GM20000 (cell line): Measurements from ENCODE around the gene PSMA6.
A peak's percentile ranks its signal among the peaks of the same experiment; 100 is the strongest.
"Not testable (repeated sequence)": the region's sequence is repeated elsewhere in the genome, so short reads cannot be mapped to it uniquely, and the experiment has no call there.

Source experiments
- DNase-seq: peaks from one replicate; pipeline ENCODE4 v3.0.0; 2012; ENCODE audit warnings: low spot score
- TF ChIP-seq, protein P1 (sequence below): IDR thresholded peaks from 2 replicates; pipeline ENCODE4 v1.5.1; 2012; ENCODE audit warnings: mild to moderate bottlenecking, control low read depth; ENCODE audit errors: extremely low read depth, missing control alignments

Gene PSMA6

DNA sequence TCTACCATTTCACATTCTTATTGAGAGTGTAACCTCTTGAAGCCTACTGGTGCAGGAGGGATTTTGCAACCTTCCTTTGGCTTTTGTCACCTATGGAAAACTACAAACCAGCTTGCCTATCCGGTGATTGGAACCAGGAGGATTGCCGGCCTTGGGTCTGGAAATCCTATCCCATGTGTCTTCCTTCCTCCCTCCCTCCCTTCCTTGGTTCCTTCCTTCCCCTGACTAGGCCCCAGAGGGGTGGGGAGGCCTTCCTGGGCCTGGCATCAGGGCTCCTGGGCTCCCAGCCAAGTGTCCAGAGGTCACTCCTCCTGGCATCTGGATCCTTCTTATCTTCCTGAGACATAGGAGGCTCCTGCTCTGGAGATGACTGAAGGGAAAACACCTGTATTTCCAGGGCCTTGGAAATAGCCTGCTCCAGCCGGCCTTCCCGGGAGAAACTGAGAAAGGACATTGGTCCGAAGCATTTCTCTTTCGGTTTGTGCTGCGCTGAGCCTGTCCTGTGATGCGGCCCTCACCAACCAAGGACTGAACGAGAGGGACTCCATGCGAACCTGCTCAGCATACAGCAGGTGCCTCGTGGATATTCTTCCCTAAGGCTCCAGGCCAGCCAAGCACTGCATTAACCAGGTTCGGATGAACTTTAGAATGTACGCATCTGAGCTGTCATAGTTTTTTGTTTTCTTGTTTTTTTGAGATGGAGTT, 43.4 kb downstream of the PSMA6 start:
- TF ChIP-seq, protein P1, sequence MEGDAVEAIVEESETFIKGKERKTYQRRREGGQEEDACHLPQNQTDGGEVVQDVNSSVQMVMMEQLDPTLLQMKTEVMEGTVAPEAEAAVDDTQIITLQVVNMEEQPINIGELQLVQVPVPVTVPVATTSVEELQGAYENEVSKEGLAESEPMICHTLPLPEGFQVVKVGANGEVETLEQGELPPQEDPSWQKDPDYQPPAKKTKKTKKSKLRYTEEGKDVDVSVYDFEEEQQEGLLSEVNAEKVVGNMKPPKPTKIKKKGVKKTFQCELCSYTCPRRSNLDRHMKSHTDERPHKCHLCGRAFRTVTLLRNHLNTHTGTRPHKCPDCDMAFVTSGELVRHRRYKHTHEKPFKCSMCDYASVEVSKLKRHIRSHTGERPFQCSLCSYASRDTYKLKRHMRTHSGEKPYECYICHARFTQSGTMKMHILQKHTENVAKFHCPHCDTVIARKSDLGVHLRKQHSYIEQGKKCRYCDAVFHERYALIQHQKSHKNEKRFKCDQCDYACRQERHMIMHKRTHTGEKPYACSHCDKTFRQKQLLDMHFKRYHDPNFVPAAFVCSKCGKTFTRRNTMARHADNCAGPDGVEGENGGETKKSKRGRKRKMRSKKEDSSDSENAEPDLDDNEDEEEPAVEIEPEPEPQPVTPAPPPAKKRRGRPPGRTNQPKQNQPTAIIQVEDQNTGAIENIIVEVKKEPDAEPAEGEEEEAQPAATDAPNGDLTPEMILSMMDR = no peak
- no peak for DNase-seq

DNA sequence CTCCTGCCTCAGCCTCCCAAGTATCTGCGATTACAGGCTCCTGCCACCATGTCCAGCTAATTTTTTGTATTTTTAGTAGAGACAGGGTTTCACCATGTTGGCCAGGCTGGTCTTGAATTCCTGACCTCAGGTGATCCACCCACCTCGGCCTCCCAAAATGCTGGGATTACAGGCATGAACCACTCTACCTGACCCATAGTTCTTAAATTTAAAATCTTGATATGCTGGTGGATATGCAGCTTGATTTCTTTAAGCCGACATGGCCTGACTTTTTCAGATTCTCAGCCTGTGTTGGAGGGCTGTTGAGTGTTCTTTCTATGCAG, 44.0 kb downstream of the PSMA6 start:
- not testable (repeated sequence) for DNase-seq

DNA sequence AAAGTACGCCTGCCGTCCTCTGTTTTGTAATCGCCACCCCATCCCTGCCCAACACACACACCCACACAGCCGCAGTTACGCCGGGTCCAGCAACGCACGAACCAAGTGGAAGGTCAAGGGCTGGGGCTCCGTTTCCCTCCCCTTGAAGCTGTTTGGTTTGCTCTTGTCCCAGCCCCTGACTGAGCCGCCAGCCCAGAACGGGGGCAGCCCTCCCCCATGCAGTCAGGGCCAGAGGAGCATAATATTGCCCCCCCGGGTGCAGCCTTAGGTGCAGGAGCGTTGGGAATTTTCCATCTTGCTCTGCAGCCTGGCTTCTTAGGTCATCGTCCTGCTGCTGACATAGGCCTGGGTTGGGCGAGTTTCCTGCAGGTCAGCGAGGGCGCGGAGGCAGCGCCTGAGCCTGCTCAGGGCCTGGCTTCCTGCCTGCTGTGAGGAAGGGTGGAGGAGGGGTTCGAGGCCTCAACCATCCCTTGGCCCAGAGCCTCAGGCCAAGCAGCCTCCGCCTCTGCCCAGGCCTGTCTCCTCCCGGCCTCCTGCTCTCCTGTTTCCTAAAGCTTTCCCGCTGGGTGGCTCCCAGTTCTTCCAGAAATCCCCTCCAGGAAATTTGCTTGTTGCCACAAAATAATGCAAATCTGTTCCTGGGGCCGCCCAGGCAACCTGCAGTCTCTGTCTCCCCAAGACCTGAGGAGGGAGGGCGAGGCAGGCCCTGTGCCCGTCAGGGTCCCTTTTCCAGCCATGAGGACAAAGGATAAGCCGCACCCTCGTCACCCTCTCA, 44.5 kb downstream of the PSMA6 start:
- TF ChIP-seq, protein P1 = no peak
- DNase-seq = no peak

DNA sequence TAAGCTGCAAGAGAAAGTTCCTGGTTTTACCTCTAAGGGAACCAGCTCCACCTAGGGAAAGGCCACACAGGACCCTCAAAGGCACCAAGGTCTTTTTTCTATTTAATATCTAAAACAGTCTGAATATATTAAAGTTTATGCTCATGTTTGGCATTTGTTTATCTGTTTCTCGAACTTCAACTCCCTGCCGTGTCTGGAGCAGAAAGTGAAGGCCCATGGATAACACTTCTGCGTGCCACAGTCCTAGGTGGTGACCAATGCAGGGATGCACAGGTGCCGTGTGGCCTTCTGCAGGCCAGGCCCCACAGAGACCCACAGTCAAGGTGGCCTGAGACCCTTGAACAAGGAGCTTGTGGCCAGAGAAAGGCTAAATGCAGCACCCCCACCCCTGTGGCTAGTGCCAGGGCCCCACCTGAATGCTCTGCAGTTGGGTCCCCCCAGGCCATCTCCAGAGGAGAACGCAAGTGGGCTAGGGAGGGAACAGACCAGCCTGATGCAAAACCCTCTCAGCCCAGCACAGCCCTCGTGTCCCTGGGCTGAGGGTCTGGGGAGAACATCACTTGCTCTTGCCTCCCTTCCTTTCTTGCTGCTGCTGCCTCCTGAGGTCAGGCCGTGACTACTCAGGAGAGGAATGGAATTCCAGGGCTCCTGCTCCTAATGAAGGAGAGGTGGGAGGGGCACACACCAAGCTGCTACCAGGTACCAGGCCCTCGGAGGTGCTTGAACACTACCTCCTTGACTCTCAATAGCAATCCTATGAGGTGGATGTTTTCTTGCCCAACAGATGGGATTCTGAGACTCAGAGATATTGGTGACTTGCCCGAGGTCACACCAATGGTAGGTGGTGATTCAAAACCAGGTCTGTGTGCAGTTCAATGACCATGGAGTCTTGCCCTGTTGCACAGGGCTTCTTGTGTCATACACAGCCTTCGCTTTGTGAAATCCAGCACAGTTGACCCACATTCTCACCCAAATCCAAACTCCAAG, 45.4 kb downstream of the PSMA6 start:
- no peak for DNase-seq
- TF ChIP-seq, protein P1 = no peak

DNA sequence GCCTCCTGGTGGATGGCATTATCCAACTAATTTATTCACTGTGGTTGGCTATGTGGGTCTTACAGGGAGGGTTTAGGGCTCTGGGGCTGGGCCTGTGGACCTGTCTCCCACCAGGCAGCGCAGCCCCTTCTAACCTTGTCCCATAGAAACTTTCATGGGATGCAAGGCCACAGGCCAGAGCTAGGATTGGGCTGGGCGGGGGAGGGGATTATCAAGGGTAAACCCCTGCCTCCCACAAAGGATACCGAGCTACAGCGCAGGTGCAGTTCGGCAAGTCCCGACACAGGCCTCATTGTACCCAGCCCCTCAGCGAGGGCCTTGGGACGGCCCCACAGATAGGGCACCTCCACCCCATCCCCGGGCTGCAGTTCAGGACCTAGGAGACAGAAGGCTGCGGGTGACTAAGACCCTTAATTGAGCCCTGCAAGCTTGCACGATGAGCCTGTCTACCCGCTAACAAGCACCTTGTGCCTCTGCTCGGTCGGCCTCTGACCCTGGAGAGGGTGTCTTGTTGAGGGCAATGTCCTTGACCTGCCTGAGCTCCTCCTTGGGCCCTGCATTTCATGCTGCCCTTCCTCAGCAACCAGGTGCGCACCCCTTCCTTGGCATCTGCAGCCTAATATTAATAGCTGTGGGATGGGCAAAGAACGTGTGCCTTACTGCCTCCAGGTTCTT, 46.7 kb downstream of the PSMA6 start:
- TF ChIP-seq, protein P1 = no peak
- no peak for DNase-seq

DNA sequence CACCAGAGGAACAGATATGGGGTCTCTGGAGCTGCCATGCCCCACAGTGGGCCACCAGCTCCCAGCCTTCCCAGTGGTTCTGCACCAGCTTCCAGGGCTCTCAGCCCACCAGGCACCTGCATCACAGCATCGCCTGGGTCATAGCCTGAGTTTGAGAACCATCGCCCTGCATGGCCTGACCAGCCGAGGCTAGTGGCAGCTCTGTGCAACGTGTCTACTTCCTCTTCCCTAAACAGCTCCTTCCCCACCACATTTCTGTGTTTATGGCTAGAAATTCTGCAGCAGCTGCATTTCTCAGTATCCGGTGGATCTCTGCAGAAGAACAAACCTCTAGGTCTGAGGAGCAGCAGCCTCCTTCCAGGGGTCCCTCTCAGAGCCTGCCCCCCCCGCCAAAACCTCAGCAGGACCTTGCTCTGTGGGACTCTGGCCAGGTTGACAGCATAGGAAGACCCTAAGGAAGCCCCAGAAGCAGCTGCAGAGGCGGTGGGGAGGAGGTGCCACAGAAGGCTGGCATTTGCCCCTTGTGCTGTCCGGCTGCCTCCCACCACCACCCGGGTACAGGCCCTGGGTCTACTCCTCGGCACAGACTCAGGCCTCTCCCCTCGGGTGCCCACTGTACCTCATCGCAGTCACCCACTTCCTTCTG, 47.7 kb downstream of the PSMA6 start:
- TF ChIP-seq, protein P1 = no peak
- DNase-seq = peak; percentile 52
